T-helper 2 cell (primary cell): ENCODE data around the gene DDC.
"Not testable (repeated sequence)": the region's sequence is repeated elsewhere in the genome, so short reads cannot be mapped to it uniquely, and the experiment has no call there.

Source experiments
- DNase-seq, 5 experiments: peaks; one replicate each; pipeline versions ENCODE4 v3.0.0 to v3.0.0-alpha.2; 2012 to 2022

DDC gene

GRCh38 chr7:50554431-50555322 is 10.5 kb downstream of the DDC start:
- no peak for DNase-seq

GRCh38 chr7:50553973-50554372 is 11.2 kb downstream of the DDC start:
- no peak for DNase-seq

GRCh38 chr7:50552921-50553320 is 12.3 kb downstream of the DDC start:
- DNase-seq, result peak in 1 of 5 experiments; percentile 45

- no peak for DNase-seq
These were observed 13.1 kb downstream of the DDC start for GRCh38 chr7:50552139-50552538.

GRCh38 chr7:50545613-50546012 is 19.6 kb downstream of the DDC start:
- not testable (repeated sequence) for DNase-seq

GRCh38 chr7:50544992-50545391 is 20.2 kb downstream of the DDC start:
- no peak for DNase-seq

GRCh38 chr7:50543776-50544442 is 21.3 kb downstream of the DDC start:
- DNase-seq, result no peak

GRCh38 chr7:50542132-50542531 is 23.1 kb downstream of the DDC start:
- DNase-seq, result no peak

- DNase-seq, result no peak
These were observed 24.2 kb downstream of the DDC start for GRCh38 chr7:50540785-50541579.

- DNase-seq, result no peak
These were observed 25.5 kb downstream of the DDC start for GRCh38 chr7:50539725-50540124.

GRCh38 chr7:50538478-50538877 is 26.7 kb downstream of the DDC start:
- no peak for DNase-seq

GRCh38 chr7:50537417-50537816 is 27.8 kb downstream of the DDC start:
- no peak for DNase-seq

GRCh38 chr7:50535291-50535711 is 29.9 kb downstream of the DDC start:
- not testable (repeated sequence) for DNase-seq

- peak in 1 of 5 experiments; percentile 73 for DNase-seq
These were observed 30.4 kb downstream of the DDC start for GRCh38 chr7:50534690-50535290.

- no peak for DNase-seq
These were observed 31.3 kb downstream of the DDC start for GRCh38 chr7:50533866-50534265.

- DNase-seq, result peak in 1 of 5 experiments; percentile 12
These were observed 33.3 kb downstream of the DDC start for GRCh38 chr7:50531928-50532327.

- DNase-seq, result peak in 2 of 5 experiments; percentile 21 to 86
These were observed 33.7 kb downstream of the DDC start for GRCh38 chr7:50531401-50531911.

GRCh38 chr7:50530766-50531165 is 34.4 kb downstream of the DDC start:
- DNase-seq, result peak in 1 of 5 experiments; percentile 73

GRCh38 chr7:50529093-50529862 is 35.9 kb downstream of the DDC start:
- DNase-seq, result no peak

GRCh38 chr7:50528266-50529092 is 36.7 kb downstream of the DDC start:
- DNase-seq, result no peak

- not testable (repeated sequence) for DNase-seq
These were observed 45.9 kb downstream of the DDC start for GRCh38 chr7:50519350-50519749.
